ENCODE results near the gene GNB1L. TPM values are rescaled to one million over a fixed set of nuclear protein-coding genes. Genes with fewer than 3 reads are reported as not detected.

Gene GNB1L
- total RNA-seq, 1 donor from 2014 or later = 11.5 TPM

DNA sequence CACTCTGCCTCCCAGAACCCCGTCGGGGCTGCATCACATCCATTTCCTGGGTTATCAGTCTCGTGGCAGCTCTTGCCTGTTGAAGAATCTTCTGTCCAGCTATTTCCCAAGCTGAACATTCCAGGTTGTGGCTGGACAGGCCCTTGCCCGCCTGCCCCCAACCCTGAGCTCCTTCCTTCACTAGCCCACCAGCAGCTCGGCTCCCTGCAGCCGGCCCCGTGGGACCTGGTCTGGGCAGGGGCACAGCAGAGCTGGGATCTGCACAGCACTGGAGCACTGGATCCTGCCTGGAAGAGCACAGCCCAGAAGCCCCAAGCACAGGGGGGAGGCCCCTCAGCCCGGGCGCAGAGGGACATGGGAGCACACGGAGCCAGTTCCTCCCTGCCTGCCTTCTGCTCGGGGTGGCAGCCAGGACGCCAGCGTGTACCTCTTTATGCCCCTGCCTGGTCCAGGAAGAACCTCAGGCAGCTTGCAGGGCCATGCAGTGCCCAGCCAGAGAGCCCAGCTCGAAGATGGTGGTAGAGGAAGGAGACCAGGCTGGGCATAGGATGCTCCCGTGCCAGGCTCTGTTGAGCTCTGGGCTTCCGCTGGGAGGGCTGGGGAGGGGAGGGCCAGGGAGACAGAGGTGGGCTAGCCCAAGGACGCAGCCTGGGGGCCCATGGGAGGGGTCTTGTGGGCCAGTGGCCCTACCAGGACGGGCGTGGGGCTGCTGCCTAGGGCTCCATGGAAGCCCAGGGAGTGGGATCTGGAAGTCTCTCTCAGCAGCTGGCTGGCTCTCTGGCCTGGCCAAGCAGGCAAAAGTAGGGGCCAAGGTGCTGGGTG lies 16.6 kb upstream of the GNB1L start:
- no peak overlapping the region for H3K4me3 ChIP-seq (ENCODE audit: low read depth, low read length)
- TF ChIP-seq, protein P1, sequence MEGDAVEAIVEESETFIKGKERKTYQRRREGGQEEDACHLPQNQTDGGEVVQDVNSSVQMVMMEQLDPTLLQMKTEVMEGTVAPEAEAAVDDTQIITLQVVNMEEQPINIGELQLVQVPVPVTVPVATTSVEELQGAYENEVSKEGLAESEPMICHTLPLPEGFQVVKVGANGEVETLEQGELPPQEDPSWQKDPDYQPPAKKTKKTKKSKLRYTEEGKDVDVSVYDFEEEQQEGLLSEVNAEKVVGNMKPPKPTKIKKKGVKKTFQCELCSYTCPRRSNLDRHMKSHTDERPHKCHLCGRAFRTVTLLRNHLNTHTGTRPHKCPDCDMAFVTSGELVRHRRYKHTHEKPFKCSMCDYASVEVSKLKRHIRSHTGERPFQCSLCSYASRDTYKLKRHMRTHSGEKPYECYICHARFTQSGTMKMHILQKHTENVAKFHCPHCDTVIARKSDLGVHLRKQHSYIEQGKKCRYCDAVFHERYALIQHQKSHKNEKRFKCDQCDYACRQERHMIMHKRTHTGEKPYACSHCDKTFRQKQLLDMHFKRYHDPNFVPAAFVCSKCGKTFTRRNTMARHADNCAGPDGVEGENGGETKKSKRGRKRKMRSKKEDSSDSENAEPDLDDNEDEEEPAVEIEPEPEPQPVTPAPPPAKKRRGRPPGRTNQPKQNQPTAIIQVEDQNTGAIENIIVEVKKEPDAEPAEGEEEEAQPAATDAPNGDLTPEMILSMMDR (conservative IDR thresholded peaks at IDR 0.05; ENCODE audit: low read depth, low read length) = no peak
- DNase-seq (ENCODE audit: low read depth) = no peak

DNA sequence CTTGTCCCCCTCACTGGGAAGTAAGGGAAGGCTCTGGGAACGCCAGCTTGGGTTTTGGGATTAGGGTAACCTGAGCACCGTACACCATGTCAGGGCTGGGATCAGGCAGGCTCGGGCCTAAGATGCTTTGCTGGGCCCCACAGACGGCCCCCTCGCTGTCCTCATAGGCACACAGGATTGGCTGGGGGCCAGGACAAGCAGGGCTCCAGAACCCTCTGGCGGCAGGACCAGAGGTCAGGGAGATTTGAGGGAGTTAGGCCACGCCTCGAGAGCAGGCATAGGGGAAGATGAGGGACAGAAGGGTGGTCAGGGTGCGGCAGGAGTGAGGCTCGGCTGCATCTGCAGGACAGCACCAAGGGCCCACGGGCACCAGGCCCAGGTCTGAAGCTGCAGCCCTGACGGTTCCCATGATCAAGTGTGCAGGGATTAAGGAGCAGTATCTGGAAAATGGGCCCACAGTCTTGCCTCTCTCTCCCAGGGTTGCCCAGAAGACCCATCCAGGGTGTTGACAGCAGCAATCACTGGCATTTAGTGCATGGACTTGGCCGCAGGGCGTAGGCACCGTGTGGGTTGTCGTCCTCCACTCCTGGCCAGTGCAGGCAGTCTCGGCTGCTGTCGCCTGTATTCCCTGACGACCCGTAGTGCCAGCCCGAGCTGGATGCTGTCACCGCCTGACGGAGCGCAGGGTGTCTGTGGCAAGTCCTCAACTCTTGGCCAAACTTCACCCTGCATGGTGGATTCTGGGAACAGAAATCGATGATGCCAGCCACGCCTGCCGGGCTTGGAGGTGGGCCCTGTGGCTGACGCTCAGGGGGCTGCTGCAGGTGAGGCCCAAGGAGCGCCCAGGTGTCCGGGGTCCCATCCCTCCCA lies 15.7 kb upstream of the GNB1L start:
- no peak for DNase-seq (ENCODE audit: low read depth)
- TF ChIP-seq, protein P1 (conservative IDR thresholded peaks at IDR 0.05; ENCODE audit: low read depth, low read length) = no peak
- no peak overlapping the region for H3K4me3 ChIP-seq (ENCODE audit: low read depth, low read length)

- no peak overlapping the region for H3K4me3 ChIP-seq (ENCODE audit: low read depth, low read length)
- no peak for DNase-seq (ENCODE audit: low read depth)
- TF ChIP-seq, protein P1 (conservative IDR thresholded peaks at IDR 0.05; ENCODE audit: low read depth, low read length) = no peak
These were observed 15.0 kb upstream of the GNB1L start for GRCh38 chr22:19869497-19870152.

- TF ChIP-seq, protein P1 (conservative IDR thresholded peaks at IDR 0.05; ENCODE audit: low read depth, low read length) = no peak
- DNase-seq (ENCODE audit: low read depth) = no peak
- H3K4me3 ChIP-seq (ENCODE audit: low read depth, low read length) = no peak overlapping the region
These were observed 14.2 kb upstream of the GNB1L start for GRCh38 chr22:19868773-19869471.

DNA sequence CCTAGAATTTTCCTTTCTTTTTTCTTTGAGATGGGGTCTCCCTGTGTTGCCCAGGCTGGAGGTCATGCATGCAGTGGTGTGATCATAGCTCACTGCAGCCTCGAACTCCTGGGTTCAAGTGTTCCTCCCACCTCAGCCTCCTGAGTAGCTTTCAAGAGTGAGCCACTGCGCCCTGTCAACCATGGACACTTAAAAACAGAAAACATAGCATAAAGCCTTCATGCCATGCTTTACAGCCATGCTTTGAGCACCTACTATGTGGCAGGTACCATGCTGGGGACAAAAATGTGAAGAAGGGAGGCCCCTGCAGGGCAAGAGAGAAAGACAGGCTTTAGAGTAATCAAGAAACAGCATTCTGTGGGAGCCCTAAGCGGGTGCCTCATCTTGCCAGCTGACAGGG lies 13.7 kb upstream of the GNB1L start:
- TF ChIP-seq, protein P1 (conservative IDR thresholded peaks at IDR 0.05; ENCODE audit: low read depth, low read length) = no peak
- no peak for DNase-seq (ENCODE audit: low read depth)
- no peak overlapping the region for H3K4me3 ChIP-seq (ENCODE audit: low read depth, low read length)

GRCh38 chr22:19867617-19868016 lies 12.9 kb upstream of the GNB1L start:
- DNase-seq (ENCODE audit: low read depth) = no peak
- H3K4me3 ChIP-seq (ENCODE audit: low read depth, low read length) = no peak overlapping the region
- TF ChIP-seq, protein P1 (conservative IDR thresholded peaks at IDR 0.05; ENCODE audit: low read depth, low read length) = no peak
